Hematopoietic multipotent progenitor cell treated with erythropoietin and hydrocortisone succinate and interleukin-3 and kit ligand, for 4 days (in vitro differentiated cells): Measurements from ENCODE around the gene UNC5C.

Source experiments
- DNase-seq: peaks from one replicate; pipeline ENCODE4 v3.0.0-alpha.2; 2015

The UNC5C gene

GRCh38 chr4:95516528-95517017, 32.2 kb downstream of the UNC5C start:
- no peak for DNase-seq

- no peak for DNase-seq
Observed at GRCh38 chr4:95515589-95515988, 33.2 kb downstream of the UNC5C start.

DNA sequence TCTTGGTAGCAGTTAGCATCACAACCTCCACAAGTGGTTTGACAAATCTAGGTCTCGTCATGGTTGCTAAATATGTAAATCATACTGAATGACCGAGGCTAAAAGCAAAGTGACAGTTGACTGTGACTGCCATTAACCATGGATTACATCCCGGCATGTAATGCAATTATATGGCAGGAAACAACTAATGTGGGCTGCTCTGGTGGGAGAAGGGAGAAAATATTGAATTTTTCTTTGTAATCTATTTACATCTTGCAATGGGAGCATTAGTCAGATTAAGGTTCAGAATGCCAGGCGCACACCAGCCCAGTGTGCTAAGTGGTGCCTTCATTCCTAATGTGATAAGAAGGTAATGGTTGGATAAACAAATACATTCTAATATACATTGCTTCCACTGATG, 35.8 kb downstream of the UNC5C start:
- DNase-seq, result no peak

DNA sequence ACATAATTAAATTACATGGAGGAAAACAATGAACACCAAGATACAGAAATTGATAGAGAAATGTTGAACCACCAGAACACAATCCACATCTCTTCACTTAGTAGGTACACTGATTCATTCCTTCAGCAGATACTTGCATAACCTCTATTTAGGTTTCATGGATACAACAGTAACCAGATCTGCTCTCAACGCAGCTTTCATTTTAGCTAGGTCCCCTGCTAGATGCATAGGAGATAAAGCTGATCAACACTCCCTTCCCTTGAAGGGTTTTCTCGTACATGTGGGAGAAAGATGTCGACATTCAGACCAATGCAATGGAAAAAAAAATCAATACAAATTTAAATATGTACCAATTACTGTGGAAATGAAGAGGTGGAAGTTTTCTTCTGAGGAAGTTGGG, 37.3 kb downstream of the UNC5C start:
- DNase-seq, result no peak

DNA sequence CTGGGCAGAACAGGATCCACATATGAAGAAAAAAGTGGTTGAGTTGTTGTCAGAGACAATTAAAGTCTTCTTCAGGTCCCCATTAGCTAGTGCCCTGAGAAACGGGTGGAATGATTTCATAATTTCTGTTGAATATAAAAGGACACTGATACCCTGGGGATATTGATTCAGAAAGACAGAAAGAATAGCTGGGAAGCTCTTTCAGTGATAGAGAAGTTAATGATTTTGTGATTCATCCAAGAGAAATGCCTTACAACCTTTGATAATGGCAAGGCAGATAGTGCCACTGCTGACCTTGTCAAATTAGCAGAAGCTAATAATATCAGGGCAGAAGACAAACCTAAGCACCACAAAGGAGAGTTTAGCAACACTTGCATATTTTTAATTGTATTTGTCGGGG, 37.9 kb downstream of the UNC5C start:
- no peak for DNase-seq

- peak; percentile 63 for DNase-seq
Observed at GRCh38 chr4:95510145-95510544, 38.6 kb downstream of the UNC5C start.

DNA sequence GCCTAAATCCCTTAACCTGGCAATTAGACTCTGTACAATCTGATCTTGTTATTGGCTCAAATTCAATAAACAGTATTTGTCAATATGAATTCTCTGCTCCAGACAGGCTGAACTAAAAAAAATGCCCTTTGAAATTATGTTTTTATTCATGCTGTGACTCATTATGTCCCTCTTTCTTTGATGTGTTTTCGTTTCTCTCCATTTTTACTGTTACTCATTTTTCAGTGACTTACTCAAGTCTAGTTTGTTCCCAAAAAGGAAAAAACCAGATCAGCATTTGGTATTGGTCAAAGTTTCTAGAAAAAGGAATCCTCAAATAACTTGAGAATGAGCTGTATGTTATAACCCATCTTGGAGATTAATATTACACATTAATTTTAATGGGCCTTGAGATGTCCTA, 40.4 kb downstream of the UNC5C start:
- no peak for DNase-seq

DNA sequence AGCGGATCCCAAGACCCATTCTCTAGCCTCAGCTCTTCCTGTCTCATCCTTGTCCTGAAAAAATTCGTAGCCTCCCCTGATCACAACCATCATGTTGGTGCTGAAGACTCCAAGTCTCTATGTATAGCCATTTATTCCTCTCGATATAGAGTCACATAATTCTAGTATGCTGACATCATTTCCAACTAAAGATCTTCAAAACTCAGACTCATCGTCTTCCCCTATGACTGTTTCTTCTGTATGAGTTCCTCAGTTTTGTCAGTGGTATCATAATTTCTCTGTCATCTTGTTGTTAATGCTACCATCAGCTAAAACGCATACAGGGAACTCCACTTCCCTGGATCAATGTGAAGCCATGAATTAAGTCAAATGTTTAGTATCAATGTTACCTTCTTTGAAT, 41.2 kb downstream of the UNC5C start:
- DNase-seq, result no peak

DNA sequence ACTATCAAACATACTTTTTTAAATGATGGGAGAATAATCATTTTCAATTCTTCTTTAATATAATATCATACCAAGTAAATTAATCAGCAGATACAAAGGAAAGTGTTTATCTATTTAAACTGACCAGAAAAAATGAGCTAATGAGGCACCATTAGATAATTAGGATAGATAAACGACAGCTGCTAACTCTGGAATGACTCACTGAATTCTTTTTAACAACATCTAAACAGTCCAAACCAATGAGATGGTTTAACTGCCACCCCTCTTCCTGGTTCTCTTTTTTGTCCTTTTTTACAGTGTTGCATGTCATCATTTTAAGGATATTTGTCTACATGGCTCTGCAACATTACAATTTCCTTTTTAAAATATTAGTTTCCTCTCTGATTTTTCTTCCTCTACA, 41.6 kb downstream of the UNC5C start:
- DNase-seq, result no peak

- DNase-seq, result no peak
Observed at GRCh38 chr4:95506264-95506663, 42.5 kb downstream of the UNC5C start.

DNA sequence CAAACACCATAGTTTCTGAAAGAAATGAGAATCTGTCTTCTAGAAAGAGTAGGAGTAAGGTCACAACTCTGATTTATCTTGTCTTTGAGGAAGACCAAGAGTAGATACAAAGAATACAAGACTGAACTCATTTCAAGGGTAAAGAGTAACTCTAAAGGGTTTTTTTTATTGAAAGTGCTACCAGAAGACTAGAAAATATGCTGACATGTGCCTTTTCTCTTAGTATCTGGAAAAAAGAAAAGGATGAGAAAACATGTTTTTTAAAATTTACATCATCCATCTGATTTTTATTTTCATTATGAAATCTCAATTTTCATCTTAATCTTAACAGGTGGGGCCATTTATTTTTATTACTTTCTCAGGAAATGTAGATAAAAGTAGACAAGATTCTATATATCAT, 43.0 kb downstream of the UNC5C start:
- DNase-seq, result no peak

DNA sequence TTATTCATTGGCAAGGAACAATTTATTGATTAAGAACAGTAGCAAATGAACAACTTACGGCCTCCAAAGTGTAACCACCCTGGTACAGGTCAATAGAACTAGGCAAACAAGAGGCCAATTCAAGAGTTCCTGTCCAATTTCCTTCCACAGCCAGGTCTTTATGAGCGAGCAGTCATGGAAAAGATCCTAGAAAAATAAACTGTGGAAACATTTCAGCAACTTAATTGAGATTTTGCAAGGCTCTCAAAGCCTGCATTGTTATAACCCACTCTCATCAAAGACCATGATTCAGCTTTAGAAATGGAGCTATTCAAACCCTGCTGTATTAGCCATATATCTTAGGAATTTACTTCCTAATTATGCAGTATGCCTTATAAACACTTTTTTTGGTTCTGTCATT, 43.6 kb downstream of the UNC5C start:
- DNase-seq, result no peak

DNA sequence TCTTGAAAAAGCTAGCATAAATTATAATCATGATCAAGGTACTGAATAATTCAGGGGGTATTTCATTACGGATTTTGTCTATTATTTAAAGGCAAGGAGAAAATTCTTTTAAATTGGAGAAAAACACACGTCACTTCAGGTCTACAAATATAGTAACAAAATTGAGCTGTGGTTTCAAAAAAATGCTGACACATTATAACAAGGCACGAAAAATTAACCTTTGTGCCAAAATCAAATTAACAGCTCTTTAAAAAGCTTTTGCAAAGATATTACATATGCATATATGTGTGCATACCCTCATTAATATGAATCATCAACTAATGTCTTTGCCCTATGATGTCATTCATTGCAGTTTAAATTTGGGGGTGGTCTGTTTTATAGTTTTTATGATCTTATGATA, 44.3 kb downstream of the UNC5C start:
- DNase-seq, result no peak

DNA sequence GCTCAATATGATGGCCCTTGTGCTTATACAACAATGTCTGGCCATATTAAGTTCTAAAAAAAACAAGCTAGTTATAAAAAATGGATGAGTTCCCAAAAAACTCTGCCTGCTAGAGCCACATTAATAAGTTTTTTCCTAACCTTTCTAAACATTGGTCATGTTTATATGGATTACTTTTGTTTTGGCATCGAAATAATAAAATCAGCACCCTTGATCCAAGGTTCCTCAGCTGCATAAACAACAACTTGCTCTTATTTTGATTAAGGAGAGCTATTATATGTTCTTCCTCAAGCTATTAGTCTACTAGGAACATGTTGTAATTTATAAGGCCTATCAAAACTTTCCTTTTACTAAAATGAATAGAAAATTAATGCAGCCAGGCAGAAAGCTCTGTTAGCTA, 48.4 kb downstream of the UNC5C start:
- DNase-seq, result no peak

- no peak for DNase-seq
Observed at GRCh38 chr4:95499291-95499696, 49.5 kb downstream of the UNC5C start.

DNA sequence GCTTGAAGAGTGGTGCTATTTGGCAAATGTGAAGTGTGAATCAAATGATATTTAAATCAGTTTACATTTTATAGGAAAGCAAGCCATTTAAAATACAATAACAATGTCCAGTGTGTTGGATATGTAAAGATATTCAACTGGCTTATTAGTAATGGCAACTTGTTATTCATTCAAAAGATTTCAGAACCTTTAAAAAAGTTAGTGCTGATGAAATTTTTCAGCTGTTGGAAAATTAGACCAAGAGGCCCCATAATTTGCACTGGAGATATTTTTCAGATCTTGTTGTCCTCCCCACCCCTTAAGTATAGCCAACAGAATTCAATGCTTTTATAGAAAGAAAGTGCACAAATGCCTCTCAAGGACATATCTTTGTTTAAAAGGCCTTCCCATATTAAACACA, 54.6 kb downstream of the UNC5C start:
- no peak for DNase-seq

DNA sequence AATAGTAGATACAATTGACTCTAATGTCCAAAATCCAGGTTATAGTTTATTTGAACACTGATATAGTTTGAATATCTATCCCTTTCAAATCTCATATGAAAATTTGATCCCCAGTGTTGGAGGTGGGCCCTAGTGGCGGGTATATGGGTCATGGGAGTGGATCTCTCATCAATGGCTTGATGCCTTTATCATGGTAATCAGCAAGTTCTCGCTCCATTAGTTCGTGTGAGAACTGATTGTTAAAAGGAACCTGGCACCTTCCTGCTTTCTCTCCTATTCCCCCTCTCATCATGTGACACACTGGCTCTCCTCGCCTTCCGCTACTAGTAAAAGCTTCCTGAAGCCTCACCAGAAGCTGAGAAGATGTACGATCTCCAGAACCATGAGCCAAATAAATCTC, 70.1 kb downstream of the UNC5C start:
- no peak for DNase-seq

- DNase-seq, result no peak
Observed at GRCh38 chr4:95476121-95476520, 72.7 kb downstream of the UNC5C start.

DNA sequence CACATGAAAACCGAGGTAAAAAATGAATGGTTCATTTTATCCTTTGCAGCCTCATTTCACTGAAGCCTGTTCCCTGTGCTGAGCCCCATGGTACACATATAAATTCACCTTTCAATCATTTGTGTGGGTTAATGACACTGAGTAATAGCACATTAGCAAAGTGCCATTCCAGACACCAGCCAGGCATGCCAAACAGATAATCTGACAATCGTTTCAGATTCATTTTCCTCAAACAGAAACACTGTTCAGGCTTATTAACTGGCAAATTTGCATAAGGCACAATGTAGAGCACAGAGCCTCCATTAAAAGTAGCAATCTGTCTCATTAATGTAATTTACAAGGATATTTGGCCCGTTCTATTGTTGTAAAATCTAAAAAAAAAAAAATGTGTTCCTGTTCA, 76.2 kb downstream of the UNC5C start:
- DNase-seq, result no peak

GRCh38 chr4:95470622-95471021, 78.2 kb downstream of the UNC5C start:
- DNase-seq, result no peak

GRCh38 chr4:95469617-95470016, 79.2 kb downstream of the UNC5C start:
- no peak for DNase-seq

GRCh38 chr4:95466791-95467190, 82.0 kb downstream of the UNC5C start:
- no peak for DNase-seq

DNA sequence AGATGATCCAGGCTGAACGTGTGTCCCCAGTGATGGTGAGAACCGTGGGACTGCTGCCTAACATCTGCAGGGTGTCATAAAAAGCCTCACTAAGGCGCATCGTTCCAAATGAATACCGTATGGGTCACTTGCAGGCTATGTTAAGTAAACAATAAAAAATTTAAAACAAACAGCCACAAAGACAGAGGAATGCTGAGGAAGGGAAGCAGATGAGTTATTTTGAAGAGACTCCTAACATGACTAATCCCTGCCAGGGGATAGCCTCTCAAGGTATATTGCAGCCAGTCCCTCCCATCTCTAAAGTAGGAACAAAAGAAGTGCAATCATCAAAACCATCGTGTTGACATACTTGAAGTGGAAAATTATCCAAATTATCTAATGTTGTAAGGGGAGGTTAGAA, 83.8 kb downstream of the UNC5C start:
- DNase-seq, result no peak

- no peak for DNase-seq
Observed at GRCh38 chr4:95462921-95463320, 85.9 kb downstream of the UNC5C start.

DNA sequence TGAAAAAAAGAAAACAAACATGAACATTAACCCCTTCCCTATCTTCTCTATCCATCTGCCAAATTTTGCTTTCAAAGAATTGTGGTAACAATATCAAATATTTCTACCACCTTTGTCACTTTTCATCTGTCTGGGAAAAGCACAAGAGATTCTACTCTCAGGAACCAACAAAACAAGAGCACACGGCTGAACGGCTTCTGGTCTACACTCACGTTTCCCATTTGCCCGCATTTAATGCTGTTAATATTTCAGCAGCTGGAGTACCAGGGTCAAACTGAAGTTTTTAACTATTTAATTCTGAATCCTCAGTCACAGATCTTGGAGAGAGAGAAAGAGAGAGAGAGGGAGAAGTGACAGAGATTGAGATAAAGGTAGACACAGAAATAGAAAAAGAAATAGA, 91.4 kb downstream of the UNC5C start:
- no peak for DNase-seq

DNA sequence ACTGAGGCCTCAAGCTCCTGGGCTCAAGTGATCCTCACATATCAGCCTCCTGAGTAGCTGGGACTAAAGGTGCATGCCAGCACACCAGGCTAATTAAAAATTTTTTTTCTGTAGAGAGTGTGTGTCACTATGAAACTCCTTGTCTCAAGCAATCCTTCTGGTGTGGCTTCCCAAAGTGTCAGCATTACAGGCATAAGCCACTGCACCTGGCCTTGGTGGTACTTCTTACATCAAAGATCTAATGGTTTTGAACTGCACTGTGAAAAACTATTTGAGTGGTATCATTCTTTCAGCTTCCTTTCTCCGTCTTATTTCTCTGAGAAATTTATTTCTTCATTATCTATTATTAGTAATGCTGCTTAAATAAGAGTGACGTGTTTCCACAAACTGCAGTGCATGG, 98.5 kb downstream of the UNC5C start:
- DNase-seq, result no peak
